GM19351 (cell line): ENCODE data around the gene SUPT20HL1.

Experiments
- ATAC-seq: cut with Tn5 transposase; IDR thresholded peaks from one replicate; pipeline ENCODE4 v1.9.1; 2021; ENCODE audit warnings: mild to moderate bottlenecking, moderate library complexity; ENCODE audit not compliant: unreplicated experiment

The SUPT20HL1 gene

DNA sequence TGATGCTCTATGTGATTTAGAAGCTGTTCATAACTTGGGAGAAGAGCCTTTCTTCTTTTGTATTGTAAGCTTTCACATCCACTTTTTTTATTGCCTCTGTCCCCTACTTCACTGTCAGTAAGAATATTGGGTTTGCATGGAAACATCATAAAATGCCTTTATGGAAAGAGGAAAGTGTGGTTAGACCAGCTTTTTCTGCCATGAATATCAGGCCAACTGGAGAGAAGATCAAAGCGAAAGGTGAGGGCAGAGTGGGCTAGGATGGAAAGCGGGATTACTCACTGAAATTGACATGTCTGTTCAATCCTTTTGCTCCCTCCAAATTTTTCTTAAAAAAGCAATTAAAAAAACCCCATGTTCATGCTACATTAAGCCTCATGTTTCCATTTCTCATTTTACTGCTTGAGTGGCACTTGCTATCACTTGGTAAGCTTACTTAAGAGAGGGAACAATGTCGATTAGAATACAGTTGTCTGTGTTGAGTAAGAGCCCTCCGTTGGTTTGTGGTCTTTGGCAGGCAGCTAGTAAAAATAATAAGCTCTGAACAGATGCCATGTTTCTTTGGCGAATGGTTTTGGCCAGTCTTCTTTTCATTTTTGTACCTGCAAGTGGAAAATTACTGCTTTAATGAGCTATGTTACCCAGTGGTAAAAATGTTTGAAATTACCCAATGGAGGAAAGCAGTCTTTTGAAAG is 35.9 kb downstream of the SUPT20HL1 start:
- ATAC-seq: no peak

DNA sequence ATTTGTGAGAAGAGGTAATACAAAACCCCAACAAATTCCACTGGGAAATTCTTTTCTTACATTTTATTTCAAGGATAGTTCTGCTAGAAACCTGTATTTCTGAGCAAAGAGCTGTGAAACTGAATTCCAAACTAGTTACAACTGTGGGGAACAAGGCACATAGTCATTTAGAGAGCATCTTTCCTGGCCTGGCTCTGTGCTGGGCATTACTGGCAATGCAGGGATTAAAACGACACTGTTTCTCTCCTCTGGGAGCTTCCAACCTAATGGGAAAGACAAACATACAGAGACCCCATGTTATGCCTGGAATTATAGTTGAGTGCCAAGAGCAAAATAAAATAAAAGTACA is 36.5 kb downstream of the SUPT20HL1 start:
- ATAC-seq: no peak

DNA sequence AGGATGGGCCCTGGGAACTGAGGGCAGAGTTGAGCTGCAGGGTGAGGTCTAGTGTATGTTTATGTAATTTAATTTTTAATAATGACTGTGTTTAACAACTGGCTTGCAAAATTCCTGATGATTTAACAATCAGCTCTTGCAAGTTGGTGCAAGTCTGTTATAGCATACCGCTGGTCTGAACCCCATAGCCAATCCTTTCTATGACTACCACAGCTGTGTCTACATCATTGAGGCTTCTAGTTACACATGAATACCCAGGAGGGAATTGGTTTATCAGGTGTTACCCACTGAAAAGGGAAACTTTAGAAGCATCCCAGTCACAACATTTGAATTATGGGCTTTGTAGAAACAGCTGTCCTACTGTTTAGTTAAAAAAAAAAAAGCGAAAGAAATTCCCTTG is 38.3 kb downstream of the SUPT20HL1 start:
- no peak for ATAC-seq

DNA sequence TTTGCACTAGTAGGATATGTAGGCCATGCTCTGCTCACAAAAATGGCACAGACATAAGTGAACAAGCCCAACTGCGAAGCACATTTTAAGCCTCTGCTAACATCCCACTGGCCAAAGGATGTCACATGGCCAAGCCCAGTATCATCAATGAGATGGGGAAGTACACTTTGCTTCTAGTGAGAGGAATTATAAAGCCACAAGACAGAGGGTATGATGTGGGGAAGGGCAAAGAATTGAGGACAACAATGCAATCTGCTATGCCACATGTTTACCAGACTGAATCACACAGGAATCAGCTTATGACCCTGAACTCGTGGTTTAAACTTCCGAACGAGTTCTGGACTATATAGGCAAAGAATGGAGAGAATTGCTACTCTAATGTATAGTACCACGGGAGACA is 39.1 kb downstream of the SUPT20HL1 start:
- ATAC-seq: no peak

DNA sequence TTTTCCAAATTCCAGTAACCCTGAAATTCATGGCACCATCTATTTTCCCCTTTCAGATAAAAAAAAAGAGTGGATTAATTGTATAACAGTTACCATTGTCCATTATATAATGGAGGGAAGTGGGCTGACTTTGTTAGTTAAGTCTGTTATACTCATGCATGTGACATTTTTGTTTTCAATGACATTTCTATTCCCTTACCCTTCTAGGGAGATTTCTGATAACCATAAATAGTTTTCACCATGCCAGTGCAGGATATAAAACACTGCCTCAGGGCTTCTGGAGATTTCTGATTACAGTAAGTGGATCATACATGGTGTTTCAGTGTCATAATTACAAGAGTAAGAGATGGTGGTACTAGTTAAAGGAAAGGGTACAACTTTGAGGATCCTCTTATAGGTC is 45.5 kb downstream of the SUPT20HL1 start:
- ATAC-seq: no peak
